ENCODE results near the gene TGFBR3.

The TGFBR3 gene

GRCh38 chr1:91724644-91725043 lies 161.3 kb downstream of the TGFBR3 start:
- no peak overlapping the region for H3K9ac ChIP-seq (ENCODE audit: low read depth, low read length)
- no peaks in the 10 kb centered on the region for H3K36me3 ChIP-seq (ENCODE audit: insufficient read depth, low read length)
- no peaks in the 10 kb centered on the region for H3K4me1 ChIP-seq (ENCODE audit: insufficient read depth, low read length)
- H3K9me3 ChIP-seq (ENCODE audit: control insufficient read depth, insufficient read depth, low read length) = no peaks in the 10 kb centered on the region

- Histone ChIP-seq H3K9me3 (ENCODE audit: control insufficient read depth, insufficient read depth, low read length) (no peaks in the 10 kb centered on the region), H3K9ac (ENCODE audit: low read depth, low read length) (no peak overlapping the region), H3K36me3 (ENCODE audit: insufficient read depth, low read length) (no peaks in the 10 kb centered on the region), H3K4me1 (ENCODE audit: insufficient read depth, low read length) (no peaks in the 10 kb centered on the region)
Measured at GRCh38 chr1:91724231-91724630, 161.7 kb downstream of the TGFBR3 start.

GRCh38 chr1:91720044-91720443 lies 165.9 kb downstream of the TGFBR3 start:
- Histone ChIP-seq H3K36me3 (ENCODE audit: insufficient read depth, low read length) (no peaks in the 10 kb centered on the region), H3K9ac (ENCODE audit: low read depth, low read length) (no peak overlapping the region), H3K4me1 (ENCODE audit: insufficient read depth, low read length) (no peaks in the 10 kb centered on the region), H3K9me3 (ENCODE audit: control insufficient read depth, insufficient read depth, low read length) (no peaks in the 10 kb centered on the region)

- no peaks in the 10 kb centered on the region for H3K36me3 ChIP-seq (ENCODE audit: insufficient read depth, low read length)
- H3K9me3 ChIP-seq (ENCODE audit: control insufficient read depth, insufficient read depth, low read length) = no peaks in the 10 kb centered on the region
- H3K9ac ChIP-seq (ENCODE audit: low read depth, low read length) = no peak overlapping the region
- H3K4me1 ChIP-seq (ENCODE audit: insufficient read depth, low read length) = no peaks in the 10 kb centered on the region; the same call in 1 of the 2 replicates
Measured at GRCh38 chr1:91718877-91719276, 167.1 kb downstream of the TGFBR3 start.

- H3K36me3 ChIP-seq (ENCODE audit: insufficient read depth, low read length) = no peaks in the 10 kb centered on the region
- no peak overlapping the region for H3K9ac ChIP-seq (ENCODE audit: low read depth, low read length)
- H3K4me1 ChIP-seq (ENCODE audit: insufficient read depth, low read length) = no peaks in the 10 kb centered on the region; the same call in 1 of the 2 replicates
Measured at GRCh38 chr1:91718368-91718767, 167.6 kb downstream of the TGFBR3 start.

GRCh38 chr1:91717839-91718238 lies 168.1 kb downstream of the TGFBR3 start:
- no peak overlapping the region for H3K9ac ChIP-seq (ENCODE audit: low read depth, low read length)
- H3K9me3 ChIP-seq (ENCODE audit: control insufficient read depth, insufficient read depth, low read length) = no peaks in the 10 kb centered on the region
- no peaks in the 10 kb centered on the region for H3K36me3 ChIP-seq (ENCODE audit: insufficient read depth, low read length)
- H3K4me1 ChIP-seq (ENCODE audit: insufficient read depth, low read length) = peaks cover 5% of the 10 kb centered on the region; the same call in 1 of the 2 replicates

More at GRCh38 chr1:91718368-91718767, 167.6 kb downstream of the TGFBR3 start:
- no peaks in the 10 kb centered on the region for H3K9me3 ChIP-seq (ENCODE audit: control insufficient read depth, insufficient read depth, low read length)

GRCh38 chr1:91716339-91716738 lies 169.6 kb downstream of the TGFBR3 start:
- Histone ChIP-seq H3K36me3 (ENCODE audit: insufficient read depth, low read length) (no peaks in the 10 kb centered on the region), H3K9me3 (ENCODE audit: control insufficient read depth, insufficient read depth, low read length) (no peaks in the 10 kb centered on the region), H3K9ac (ENCODE audit: low read depth, low read length) (no peak overlapping the region), H3K4me1 (ENCODE audit: insufficient read depth, low read length) (peaks cover 5% of the 10 kb centered on the region; the same call in 1 of the 2 replicates)

GRCh38 chr1:91715416-91716000 lies 170.4 kb downstream of the TGFBR3 start:
- Histone ChIP-seq H3K9me3 (ENCODE audit: control insufficient read depth, insufficient read depth, low read length) (no peaks in the 10 kb centered on the region), H3K9ac (ENCODE audit: low read depth, low read length) (no peak overlapping the region), H3K36me3 (ENCODE audit: insufficient read depth, low read length) (no peaks in the 10 kb centered on the region), H3K4me1 (ENCODE audit: insufficient read depth, low read length) (peaks cover 5% of the 10 kb centered on the region; the same call in 1 of the 2 replicates)

- H3K36me3 ChIP-seq (ENCODE audit: insufficient read depth, low read length) = no peaks in the 10 kb centered on the region
- H3K9ac ChIP-seq (ENCODE audit: low read depth, low read length) = no peak overlapping the region
- H3K4me1 ChIP-seq (ENCODE audit: insufficient read depth, low read length) = peaks cover 5% of the 10 kb centered on the region; the same call in 1 of the 2 replicates
Measured at GRCh38 chr1:91714867-91715381, 171.0 kb downstream of the TGFBR3 start.

GRCh38 chr1:91712981-91713841 lies 172.7 kb downstream of the TGFBR3 start:
- H3K9ac ChIP-seq (ENCODE audit: low read depth, low read length) = no peak overlapping the region
- H3K9me3 ChIP-seq (ENCODE audit: control insufficient read depth, insufficient read depth, low read length) = no peaks in the 10 kb centered on the region
- H3K36me3 ChIP-seq (ENCODE audit: insufficient read depth, low read length) = no peaks in the 10 kb centered on the region
- peaks cover 5% of the 10 kb centered on the region; the same call in 1 of the 2 replicates for H3K4me1 ChIP-seq (ENCODE audit: insufficient read depth, low read length)

More at GRCh38 chr1:91714867-91715381, 171.0 kb downstream of the TGFBR3 start:
- no peaks in the 10 kb centered on the region for H3K9me3 ChIP-seq (ENCODE audit: control insufficient read depth, insufficient read depth, low read length)

- H3K36me3 ChIP-seq (ENCODE audit: insufficient read depth, low read length) = no peaks in the 10 kb centered on the region
- H3K9ac ChIP-seq (ENCODE audit: low read depth, low read length) = no peak overlapping the region
- no peaks in the 10 kb centered on the region for H3K9me3 ChIP-seq (ENCODE audit: control insufficient read depth, insufficient read depth, low read length)
- peaks cover 5% of the 10 kb centered on the region; the same call in 1 of the 2 replicates for H3K4me1 ChIP-seq (ENCODE audit: insufficient read depth, low read length)
Measured at GRCh38 chr1:91712393-91712792, 173.6 kb downstream of the TGFBR3 start.

GRCh38 chr1:91711504-91712247 lies 174.3 kb downstream of the TGFBR3 start:
- Histone ChIP-seq H3K9ac (ENCODE audit: low read depth, low read length) (no peak overlapping the region), H3K9me3 (ENCODE audit: control insufficient read depth, insufficient read depth, low read length) (no peaks in the 10 kb centered on the region), H3K4me1 (ENCODE audit: insufficient read depth, low read length) (peaks cover 5% of the 10 kb centered on the region; the same call in 1 of the 2 replicates), H3K36me3 (ENCODE audit: insufficient read depth, low read length) (no peaks in the 10 kb centered on the region)

- H3K9me3 ChIP-seq (ENCODE audit: control insufficient read depth, insufficient read depth, low read length) = no peaks in the 10 kb centered on the region
- peaks cover 16% of the 10 kb centered on the region for H3K4me1 ChIP-seq (ENCODE audit: insufficient read depth, low read length)
- H3K9ac ChIP-seq (ENCODE audit: low read depth, low read length) = no peak overlapping the region
- H3K36me3 ChIP-seq (ENCODE audit: insufficient read depth, low read length) = no peaks in the 10 kb centered on the region
Measured at GRCh38 chr1:91710261-91710660, 175.7 kb downstream of the TGFBR3 start.

GRCh38 chr1:91708691-91709090 lies 177.3 kb downstream of the TGFBR3 start:
- Histone ChIP-seq H3K4me1 (ENCODE audit: insufficient read depth, low read length) (peaks cover 24% of the 10 kb centered on the region), H3K36me3 (ENCODE audit: insufficient read depth, low read length) (no peaks in the 10 kb centered on the region)

More at GRCh38 chr1:91708691-91709090, 177.3 kb downstream of the TGFBR3 start:
- H3K9ac ChIP-seq (ENCODE audit: low read depth, low read length) = no peak overlapping the region
- H3K9me3 ChIP-seq (ENCODE audit: control insufficient read depth, insufficient read depth, low read length) = no peaks in the 10 kb centered on the region

All from ES-I3 (cell line).